Activated T-cell treated with anti-CD3 and anti-CD28 coated beads, Interleukin-2, amount 50 U/mL, for 24 hours (primary cell): ENCODE data around the gene DBX1.
"Not testable (repeated sequence)": the region's sequence is repeated elsewhere in the genome, so short reads cannot be mapped to it uniquely, and the experiment has no call there.

Experiments
- DNase-seq: peaks from one replicate; pipeline ENCODE4 v3.0.0-alpha.2; 2020
- H3K27ac Mint-ChIP-seq: 2 replicates; pipeline ENCODE4 v1.8.0; 2020; ENCODE audit warnings: mild to moderate bottlenecking, mixed read lengths
- H3K27me3 Mint-ChIP-seq: 2 replicates; pipeline ENCODE4 v1.8.0; 2020; ENCODE audit warnings: mixed read lengths
- H3K36me3 Mint-ChIP-seq: 2 replicates; pipeline ENCODE4 v1.8.0; 2020; ENCODE audit warnings: low read depth, mixed read lengths
- H3K4me1 Mint-ChIP-seq: 2 replicates; pipeline ENCODE4 v1.8.0; 2020; ENCODE audit warnings: low read depth, mixed read lengths
- H3K4me3 Mint-ChIP-seq: 2 replicates; pipeline ENCODE4 v1.8.0; 2020; ENCODE audit warnings: mild to moderate bottlenecking, moderate library complexity, mixed read lengths
- H3K9me3 Mint-ChIP-seq: 2 replicates; pipeline ENCODE4 v1.8.0; 2020; ENCODE audit warnings: mixed read lengths

The DBX1 gene, protein sequence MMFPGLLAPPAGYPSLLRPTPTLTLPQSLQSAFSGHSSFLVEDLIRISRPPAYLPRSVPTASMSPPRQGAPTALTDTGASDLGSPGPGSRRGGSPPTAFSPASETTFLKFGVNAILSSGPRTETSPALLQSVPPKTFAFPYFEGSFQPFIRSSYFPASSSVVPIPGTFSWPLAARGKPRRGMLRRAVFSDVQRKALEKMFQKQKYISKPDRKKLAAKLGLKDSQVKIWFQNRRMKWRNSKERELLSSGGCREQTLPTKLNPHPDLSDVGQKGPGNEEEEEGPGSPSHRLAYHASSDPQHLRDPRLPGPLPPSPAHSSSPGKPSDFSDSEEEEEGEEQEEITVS

GRCh38 chr11:20160425-20161229, at the start of gene DBX1:
Gene DBX1, minus strand, starts transcription at chr11:20160475. Its CDS starts 151 bp downstream, at chr11:20160324.
- Mint-ChIP-seq H3K4me1 (peaks cover 46% of the 10 kb centered on the region), H3K36me3 (no peaks in the 10 kb centered on the region), H3K4me3 (no peak within 1 kb of the TSS), H3K9me3 (peaks cover 8% of the 10 kb centered on the region), H3K27me3 (peaks cover 92% of the 10 kb centered on the region), H3K27ac (peak within 1 kb of the TSS; percentile 68)
- DNase-seq = no peak

DNA sequence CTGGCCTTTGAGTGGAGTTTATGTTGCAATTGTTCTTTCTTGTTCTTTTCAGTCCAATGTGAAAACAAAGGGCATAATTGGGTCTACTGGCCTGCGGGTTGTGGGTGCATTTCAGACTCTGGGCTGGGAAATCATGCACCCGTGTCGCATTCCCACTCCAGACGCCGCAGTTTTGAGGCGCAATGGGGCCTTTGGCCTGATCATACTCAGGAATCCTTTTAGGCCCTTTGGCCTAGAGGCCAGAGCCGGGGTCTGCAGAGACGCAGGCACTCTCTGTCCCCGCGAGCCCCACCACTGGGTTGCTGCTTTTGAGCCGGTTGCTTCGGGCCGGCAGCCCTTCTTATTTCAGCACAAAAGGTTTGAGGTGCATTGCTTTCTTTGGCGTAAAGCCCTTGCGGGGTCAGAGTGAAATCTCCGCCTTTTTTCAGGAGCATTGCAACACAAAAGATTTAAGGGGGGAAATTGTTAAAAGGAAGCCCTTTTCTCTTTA, 48.4 kb upstream of the DBX1 start:
- H3K27me3 Mint-ChIP-seq = peaks cover 55% of the 10 kb centered on the region
- DNase-seq = no peak
- no peaks in the 10 kb centered on the region for H3K4me1 Mint-ChIP-seq
- no peaks in the 10 kb centered on the region for H3K9me3 Mint-ChIP-seq
- no peak overlapping the region for H3K27ac Mint-ChIP-seq
- no peak overlapping the region for H3K4me3 Mint-ChIP-seq
- no peaks in the 10 kb centered on the region for H3K36me3 Mint-ChIP-seq

DNA sequence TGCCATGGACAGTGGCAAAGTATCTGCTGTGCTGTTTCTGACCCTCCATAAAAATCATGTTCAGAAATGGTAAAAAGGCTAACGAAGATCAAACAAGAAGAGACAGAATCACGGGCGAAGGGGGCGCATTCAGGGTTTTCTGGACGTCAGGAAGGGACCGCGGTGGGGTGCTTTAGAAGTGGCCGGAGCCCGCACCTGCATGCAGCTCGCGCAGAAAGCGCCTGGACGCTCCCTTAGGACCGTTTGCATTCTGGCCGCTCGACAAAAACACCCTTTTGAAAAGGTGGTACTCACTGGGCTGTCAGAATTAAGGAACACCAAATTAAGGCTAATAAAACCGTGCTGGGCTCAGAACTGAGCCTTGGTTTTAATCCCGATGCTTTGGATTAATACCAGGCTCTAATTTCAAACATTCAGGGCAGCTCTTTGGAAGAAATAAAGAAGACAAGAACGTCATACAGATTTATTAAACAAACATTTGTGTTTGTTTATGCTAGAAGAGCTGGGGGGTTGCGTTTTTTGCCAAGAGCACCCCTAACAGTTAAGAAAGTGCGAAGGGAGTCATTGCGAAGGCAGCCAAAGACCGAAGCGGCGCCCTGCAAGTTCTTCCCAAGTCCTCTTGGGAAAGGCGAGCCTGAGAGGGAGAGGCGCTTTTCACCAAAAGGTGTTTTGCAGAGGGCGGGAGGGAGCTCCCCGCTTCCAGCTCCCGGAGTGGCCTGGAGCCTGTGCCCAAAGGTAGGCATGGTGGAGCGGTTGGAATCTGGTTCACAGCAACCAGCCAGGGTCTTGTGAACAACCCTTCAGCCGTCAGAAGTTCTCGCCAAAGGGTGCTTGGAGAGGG, 47.7 kb upstream of the DBX1 start:
- Mint-ChIP-seq H3K4me1 (no peaks in the 10 kb centered on the region), H3K4me3 (no peak overlapping the region), H3K36me3 (no peaks in the 10 kb centered on the region), H3K27ac (no peak overlapping the region), H3K9me3 (no peaks in the 10 kb centered on the region), H3K27me3 (peaks cover 60% of the 10 kb centered on the region)
- DNase-seq = no peak

GRCh38 chr11:20205807-20206206, 45.5 kb upstream of the DBX1 start:
- no peak for DNase-seq
- peaks cover under 1% of the 10 kb centered on the region for H3K4me1 Mint-ChIP-seq
- no peaks in the 10 kb centered on the region for H3K9me3 Mint-ChIP-seq
- H3K27ac Mint-ChIP-seq = no peak overlapping the region
- H3K27me3 Mint-ChIP-seq = peaks cover 74% of the 10 kb centered on the region
- H3K36me3 Mint-ChIP-seq = no peaks in the 10 kb centered on the region
- no peak overlapping the region for H3K4me3 Mint-ChIP-seq

GRCh38 chr11:20204681-20205080, 44.4 kb upstream of the DBX1 start:
- Mint-ChIP-seq H3K36me3 (no peaks in the 10 kb centered on the region), H3K9me3 (no peaks in the 10 kb centered on the region), H3K27me3 (peaks cover 73% of the 10 kb centered on the region), H3K4me3 (no peak overlapping the region), H3K27ac (no peak overlapping the region), H3K4me1 (peaks cover 1% of the 10 kb centered on the region)
- no peak for DNase-seq

- Mint-ChIP-seq H3K27me3 (peaks cover 69% of the 10 kb centered on the region), H3K9me3 (no peaks in the 10 kb centered on the region), H3K4me3 (no peak overlapping the region), H3K27ac (no peak overlapping the region), H3K36me3 (no peaks in the 10 kb centered on the region), H3K4me1 (peaks cover 1% of the 10 kb centered on the region)
- DNase-seq = no peak
Measured at GRCh38 chr11:20203831-20204230, 43.6 kb upstream of the DBX1 start.

- Mint-ChIP-seq H3K27me3 (peaks cover 56% of the 10 kb centered on the region), H3K4me3 (no peak overlapping the region), H3K9me3 (no peaks in the 10 kb centered on the region), H3K27ac (no peak overlapping the region), H3K4me1 (peaks cover 6% of the 10 kb centered on the region), H3K36me3 (no peaks in the 10 kb centered on the region)
- no peak for DNase-seq
Measured at GRCh38 chr11:20201231-20201630, 41.0 kb upstream of the DBX1 start.

DNA sequence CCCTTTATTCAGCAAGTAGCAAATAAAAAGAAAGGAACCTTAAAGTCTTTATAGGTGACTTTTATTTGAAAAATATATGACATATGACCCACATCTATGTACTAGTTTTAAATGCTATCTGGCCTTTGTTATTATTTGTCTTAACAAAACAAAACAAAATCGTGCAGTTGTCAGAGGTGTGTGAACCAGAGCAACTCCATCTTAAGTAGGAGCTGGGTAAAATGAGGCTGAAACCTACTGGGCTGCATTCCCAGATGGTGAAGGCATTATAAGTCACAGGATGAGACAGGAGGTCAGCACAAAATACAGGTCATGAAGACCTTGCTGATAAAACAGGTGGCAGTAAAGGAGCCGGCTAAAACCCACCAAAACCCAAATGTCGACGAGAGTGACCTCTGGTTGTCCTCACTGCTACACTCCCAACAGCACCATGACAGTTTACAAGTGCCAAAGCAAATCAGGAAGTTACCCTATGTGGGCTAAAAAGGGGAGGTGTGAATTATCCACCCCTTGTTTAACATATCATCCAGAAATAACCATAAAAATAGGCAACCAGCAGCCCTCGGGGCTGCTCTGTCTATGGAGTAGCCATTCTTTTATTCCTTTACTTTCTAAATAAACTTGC, 40.2 kb upstream of the DBX1 start:
- not testable (repeated sequence) for H3K4me1 Mint-ChIP-seq, H3K9me3 Mint-ChIP-seq, H3K4me3 Mint-ChIP-seq, H3K27ac Mint-ChIP-seq, H3K36me3 Mint-ChIP-seq, DNase-seq
- H3K27me3 Mint-ChIP-seq = peaks cover 52% of the 10 kb centered on the region

DNA sequence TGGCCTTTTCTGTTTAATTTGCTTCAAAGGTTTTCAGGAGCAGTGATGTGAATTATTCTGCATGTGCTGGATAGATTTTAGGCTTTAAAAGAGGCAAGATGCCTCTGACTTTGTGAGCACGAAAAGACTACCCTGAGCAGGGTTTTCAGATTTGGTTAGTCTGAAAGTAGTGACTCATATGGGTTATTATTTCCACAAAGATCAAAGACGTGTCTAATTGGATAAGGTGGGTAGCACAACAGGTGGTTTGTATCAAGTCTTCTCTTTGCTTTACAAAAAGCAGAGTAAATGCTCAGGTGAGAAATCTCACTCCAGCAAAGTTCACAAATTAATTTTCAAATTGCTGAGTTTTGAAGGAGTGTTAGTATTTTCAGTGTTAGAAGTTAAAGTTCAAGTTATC, 37.6 kb upstream of the DBX1 start:
- Mint-ChIP-seq H3K27me3 (peaks cover 48% of the 10 kb centered on the region), H3K9me3 (no peaks in the 10 kb centered on the region), H3K27ac (no peak overlapping the region), H3K4me3 (no peak overlapping the region), H3K36me3 (no peaks in the 10 kb centered on the region), H3K4me1 (peaks cover 6% of the 10 kb centered on the region)
- DNase-seq = no peak

- Mint-ChIP-seq H3K4me1 (peaks cover 5% of the 10 kb centered on the region), H3K27ac (no peak overlapping the region), H3K4me3 (no peak overlapping the region), H3K27me3 (peaks cover 30% of the 10 kb centered on the region), H3K36me3 (no peaks in the 10 kb centered on the region), H3K9me3 (no peaks in the 10 kb centered on the region)
- DNase-seq = no peak
Measured at GRCh38 chr11:20194470-20194869, 34.2 kb upstream of the DBX1 start.

- H3K27ac Mint-ChIP-seq = no peak overlapping the region
- H3K4me1 Mint-ChIP-seq = peaks cover 5% of the 10 kb centered on the region
- no peak for DNase-seq
- no peaks in the 10 kb centered on the region for H3K9me3 Mint-ChIP-seq
- peaks cover 26% of the 10 kb centered on the region for H3K27me3 Mint-ChIP-seq
- H3K4me3 Mint-ChIP-seq = no peak overlapping the region
- no peaks in the 10 kb centered on the region for H3K36me3 Mint-ChIP-seq
Measured at GRCh38 chr11:20193307-20193706, 33.0 kb upstream of the DBX1 start.

DNA sequence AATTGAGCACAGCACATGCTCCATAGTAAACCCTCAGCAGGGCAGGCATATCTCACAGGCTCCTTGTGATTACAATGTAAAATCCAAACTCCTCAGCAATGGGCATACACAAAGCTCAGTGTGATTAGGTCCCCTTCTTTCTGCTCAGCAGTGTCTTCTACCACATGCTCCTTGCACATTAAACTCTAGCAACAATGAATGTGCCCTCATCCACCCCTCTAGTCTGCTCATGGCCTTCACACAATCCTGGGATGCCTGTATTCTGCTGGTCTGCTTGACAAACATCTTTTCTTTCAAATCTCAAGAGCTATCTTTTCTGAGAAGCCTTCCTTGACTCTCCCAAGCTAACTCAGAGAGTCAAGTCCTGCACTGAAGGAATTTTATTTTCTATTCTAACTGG, 32.4 kb upstream of the DBX1 start:
- Mint-ChIP-seq H3K9me3 (no peaks in the 10 kb centered on the region), H3K4me3 (no peak overlapping the region), H3K4me1 (peaks cover under 1% of the 10 kb centered on the region), H3K27ac (no peak overlapping the region), H3K27me3 (peaks cover 21% of the 10 kb centered on the region), H3K36me3 (no peaks in the 10 kb centered on the region)
- no peak for DNase-seq

- Mint-ChIP-seq H3K9me3 (no peaks in the 10 kb centered on the region), H3K4me3 (no peak overlapping the region), H3K36me3 (no peaks in the 10 kb centered on the region), H3K4me1 (no peaks in the 10 kb centered on the region), H3K27ac (no peak overlapping the region), H3K27me3 (peaks cover 22% of the 10 kb centered on the region)
- no peak for DNase-seq
Measured at GRCh38 chr11:20192151-20192550, 31.9 kb upstream of the DBX1 start.

GRCh38 chr11:20178976-20179375, 18.7 kb upstream of the DBX1 start:
- peaks cover 3% of the 10 kb centered on the region for H3K9me3 Mint-ChIP-seq
- no peaks in the 10 kb centered on the region for H3K36me3 Mint-ChIP-seq
- H3K4me1 Mint-ChIP-seq = no peaks in the 10 kb centered on the region
- DNase-seq = no peak
- H3K27me3 Mint-ChIP-seq = peaks cover 57% of the 10 kb centered on the region
- no peak overlapping the region for H3K4me3 Mint-ChIP-seq
- no peak overlapping the region for H3K27ac Mint-ChIP-seq
